Neural cell (in vitro differentiated cells): ENCODE measurements around the gene SGSH. TPM values are rescaled to one million over a fixed set of nuclear protein-coding genes. Genes with fewer than 3 reads are reported as not detected.

ENCODE experiments used
- H2AFZ ChIP-seq: fragments of 200-600, 300-800 bp; sonication (generic), shearing (Covaris generic); 2 replicates; pipeline ENCODE4 v1.6.0; 2014; ENCODE audit warnings: low read depth, mild to moderate bottlenecking, antibody characterized with exemption, low read length, moderate library complexity
- H3F3A ChIP-seq: fragments of 200-600 bp; shearing (Covaris generic); 2 replicates; pipeline ENCODE4 v1.6.1; 2016; ENCODE audit warnings: mild to moderate bottlenecking, moderate library complexity, mixed read lengths, antibody characterized with exemption, low read length; ENCODE audit not compliant: insufficient read depth, poor library complexity, severe bottlenecking
- H3K27ac ChIP-seq: fragments of 200-600, 300-800 bp; sonication (generic), shearing (Covaris generic); 2 replicates; pipeline ENCODE4 v1.5.1; 2014; ENCODE audit warnings: mild to moderate bottlenecking, low read length, moderate library complexity
- H3K27me3 ChIP-seq: fragments of 300-800, 200-600 bp; sonication (generic), shearing (Covaris generic); 2 replicates; pipeline ENCODE4 v1.6.0; 2014; ENCODE audit warnings: mild to moderate bottlenecking, low read depth, low read length, moderate library complexity; ENCODE audit not compliant: insufficient read depth
- H3K36me3 ChIP-seq: fragments of 300-800, 200-600 bp; sonication (generic), shearing (Covaris generic); 2 replicates; pipeline ENCODE4 v1.5.1; 2014; ENCODE audit warnings: mild to moderate bottlenecking, antibody characterized with exemption, low read length, moderate library complexity; ENCODE audit not compliant: insufficient read depth
- H3K4me2 ChIP-seq: fragments of 300-800, 200-600 bp; sonication (generic), shearing (Covaris generic); 2 replicates; pipeline ENCODE4 v1.6.0; 2014; ENCODE audit warnings: mild to moderate bottlenecking, low read length
- H3K4me3 ChIP-seq: fragments of 300-800, 200-600 bp; sonication (generic), shearing (Covaris generic); 2 replicates; pipeline ENCODE4 v1.5.1; 2014; ENCODE audit warnings: mild to moderate bottlenecking, low read length, moderate library complexity
- H3K79me2 ChIP-seq: fragments of 200-600 bp; shearing (Covaris generic); replicated peaks from 2 replicates; pipeline ENCODE4 v1.6.0; 2014; ENCODE audit warnings: mild to moderate bottlenecking, low read length, moderate library complexity; ENCODE audit not compliant: insufficient read depth
- H3K9ac ChIP-seq: fragments of 300-800, 200-600 bp; sonication (generic), shearing (Covaris generic); 2 replicates; pipeline ENCODE4 v1.6.1; 2016; ENCODE audit warnings: mild to moderate bottlenecking, low read length, mixed read lengths
- H3K9me2 ChIP-seq: fragments of 200-600 bp; shearing (Covaris generic); 2 replicates; pipeline ENCODE4 v1.6.1; 2016; ENCODE audit warnings: mild to moderate bottlenecking, low read length, mixed read lengths; ENCODE audit not compliant: insufficient read depth
- H3K9me3 ChIP-seq: fragments of 200-600, 300-800 bp; sonication (generic), shearing (Covaris generic); 2 replicates; pipeline ENCODE4 v1.6.1; 2016; ENCODE audit warnings: mild to moderate bottlenecking, mixed run types, low read length, moderate library complexity, mixed read lengths
- H4K20me1 ChIP-seq: fragments of 200-600 bp; shearing (Covaris generic); 2 replicates; pipeline ENCODE4 v1.6.1; 2016; ENCODE audit warnings: mild to moderate bottlenecking, mixed run types; ENCODE audit not compliant: insufficient read depth
- EP300 ChIP-seq: fragments of 450-650 bp; conservative IDR thresholded peaks from 2 replicates; pipeline ENCODE4 v1.6.1; 2014; ENCODE audit warnings: antibody characterized with exemption, mild to moderate bottlenecking, moderate library complexity; ENCODE audit not compliant: poor library complexity, severe bottlenecking
- EZH2 ChIP-seq: fragments of 200-600, 300-800 bp; shearing (Covaris generic), sonication (generic); IDR thresholded peaks from 2 replicates; pipeline ENCODE4 v1.6.1; 2014; ENCODE audit warnings: antibody characterized with exemption, low read length, borderline replicate concordance, mild to moderate bottlenecking; ENCODE audit not compliant: insufficient read depth, poor library complexity, severe bottlenecking
- MXI1 ChIP-seq: fragments of 450-650 bp; conservative IDR thresholded peaks from 2 replicates; pipeline ENCODE4 v1.6.1; 2014; ENCODE audit warnings: antibody characterized with exemption, mild to moderate bottlenecking; ENCODE audit not compliant: poor library complexity, severe bottlenecking
- POLR2AphosphoS5 ChIP-seq: IDR thresholded peaks from 2 replicates; pipeline ENCODE4 v1.6.1; 2012
- RAD21 ChIP-seq: fragments of 450-650 bp; conservative IDR thresholded peaks from 2 replicates; pipeline ENCODE4 v1.6.1; 2014; ENCODE audit warnings: antibody characterized with exemption, mild to moderate bottlenecking, moderate library complexity
- SMC3 ChIP-seq: fragments of 450-650 bp; conservative IDR thresholded peaks from 2 replicates; pipeline ENCODE4 v1.6.1; 2014; ENCODE audit warnings: antibody characterized with exemption, mild to moderate bottlenecking, moderate library complexity; ENCODE audit not compliant: poor library complexity
- TAF1 ChIP-seq: IDR thresholded peaks from 2 replicates; pipeline ENCODE4 v1.6.1; 2012; ENCODE audit warnings: low read depth
- polyA plus RNA-seq: library from polyadenylated mRNA; depleted of rRNA; stranded (reverse); fragments of >200 nt; gene quantifications from 2 replicates; pipeline ENCODE4 v1.2.3, GENCODE V29; 2014
- TF ChIP-seq, protein P1 (sequence below): fragments of 450-650 bp; IDR thresholded peaks from 2 replicates; pipeline ENCODE4 v1.5.1; 2014; ENCODE audit warnings: antibody characterized with exemption, mild to moderate bottlenecking, moderate library complexity; ENCODE audit not compliant: poor library complexity, severe bottlenecking
- TF ChIP-seq, protein P2 (sequence below): IDR thresholded peaks from 2 replicates; pipeline ENCODE4 v1.6.1; 2012; ENCODE audit warnings: borderline replicate concordance

Gene SGSH
- polyA plus RNA-seq, 1 donor from 2014 or later, result 8.0 TPM

DNA sequence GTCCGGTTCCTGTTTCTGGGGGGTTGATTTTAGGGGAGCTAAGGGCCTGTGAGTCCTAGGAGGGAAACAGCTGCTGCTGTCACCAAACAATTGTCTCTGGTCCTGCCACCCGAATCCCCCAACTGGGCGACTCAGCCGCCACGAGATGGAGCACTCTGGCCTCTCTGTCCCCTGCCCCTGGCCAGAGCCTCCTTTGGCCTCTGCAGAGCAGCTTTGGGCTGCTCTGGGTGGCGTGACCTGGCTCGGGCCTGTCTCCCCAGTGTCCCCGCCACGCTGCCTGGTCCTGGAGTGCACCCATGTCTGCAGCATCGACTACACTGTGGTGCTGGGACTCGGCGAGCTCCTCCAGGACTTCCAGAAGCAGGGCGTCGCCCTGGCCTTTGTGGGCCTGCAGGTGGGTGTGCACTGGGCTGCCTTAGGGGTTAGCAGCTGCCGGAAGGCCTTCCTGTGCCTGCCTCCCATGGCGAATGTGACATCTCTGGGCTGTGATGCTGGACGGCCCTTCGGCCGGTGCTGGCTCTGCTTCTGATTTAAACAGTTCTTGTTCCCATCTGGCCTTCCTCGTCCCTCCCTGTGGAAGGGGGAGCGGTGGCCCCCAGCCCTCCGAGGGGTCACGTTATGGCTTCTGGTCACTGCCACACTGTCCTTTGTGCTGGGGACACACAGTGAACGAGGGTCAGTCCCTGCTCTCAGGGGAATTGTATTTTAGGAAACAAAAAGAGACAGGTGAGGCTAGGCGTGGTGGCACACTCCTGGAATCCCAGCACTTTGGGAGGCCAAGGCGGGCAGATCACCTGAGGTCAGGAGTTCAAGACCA is 29.0 kb upstream of the SGSH start:
- Histone ChIP-seq H3K4me2 (no peak overlapping the region), H4K20me1 (no peaks in the 10 kb centered on the region), H3F3A (no peaks in the 10 kb centered on the region), H3K79me2 (no peaks in the 10 kb centered on the region), H2AFZ (no peak overlapping the region), H3K9me2 (no peaks in the 10 kb centered on the region), H3K4me3 (no peak overlapping the region), H3K36me3 (no peaks in the 10 kb centered on the region), H3K9ac (no peak overlapping the region), H3K27ac (no peak overlapping the region), H3K9me3 (no peaks in the 10 kb centered on the region), H3K27me3 (no peaks in the 10 kb centered on the region)
- TF ChIP-seq RAD21, result no peak
- TF ChIP-seq TAF1, result no peak
- no peak for TF ChIP-seq SMC3
- no peak for TF ChIP-seq POLR2AphosphoS5
- no peak for TF ChIP-seq EZH2
- no peak for TF ChIP-seq MXI1
- TF ChIP-seq, protein P1, sequence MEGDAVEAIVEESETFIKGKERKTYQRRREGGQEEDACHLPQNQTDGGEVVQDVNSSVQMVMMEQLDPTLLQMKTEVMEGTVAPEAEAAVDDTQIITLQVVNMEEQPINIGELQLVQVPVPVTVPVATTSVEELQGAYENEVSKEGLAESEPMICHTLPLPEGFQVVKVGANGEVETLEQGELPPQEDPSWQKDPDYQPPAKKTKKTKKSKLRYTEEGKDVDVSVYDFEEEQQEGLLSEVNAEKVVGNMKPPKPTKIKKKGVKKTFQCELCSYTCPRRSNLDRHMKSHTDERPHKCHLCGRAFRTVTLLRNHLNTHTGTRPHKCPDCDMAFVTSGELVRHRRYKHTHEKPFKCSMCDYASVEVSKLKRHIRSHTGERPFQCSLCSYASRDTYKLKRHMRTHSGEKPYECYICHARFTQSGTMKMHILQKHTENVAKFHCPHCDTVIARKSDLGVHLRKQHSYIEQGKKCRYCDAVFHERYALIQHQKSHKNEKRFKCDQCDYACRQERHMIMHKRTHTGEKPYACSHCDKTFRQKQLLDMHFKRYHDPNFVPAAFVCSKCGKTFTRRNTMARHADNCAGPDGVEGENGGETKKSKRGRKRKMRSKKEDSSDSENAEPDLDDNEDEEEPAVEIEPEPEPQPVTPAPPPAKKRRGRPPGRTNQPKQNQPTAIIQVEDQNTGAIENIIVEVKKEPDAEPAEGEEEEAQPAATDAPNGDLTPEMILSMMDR, result no peak

DNA sequence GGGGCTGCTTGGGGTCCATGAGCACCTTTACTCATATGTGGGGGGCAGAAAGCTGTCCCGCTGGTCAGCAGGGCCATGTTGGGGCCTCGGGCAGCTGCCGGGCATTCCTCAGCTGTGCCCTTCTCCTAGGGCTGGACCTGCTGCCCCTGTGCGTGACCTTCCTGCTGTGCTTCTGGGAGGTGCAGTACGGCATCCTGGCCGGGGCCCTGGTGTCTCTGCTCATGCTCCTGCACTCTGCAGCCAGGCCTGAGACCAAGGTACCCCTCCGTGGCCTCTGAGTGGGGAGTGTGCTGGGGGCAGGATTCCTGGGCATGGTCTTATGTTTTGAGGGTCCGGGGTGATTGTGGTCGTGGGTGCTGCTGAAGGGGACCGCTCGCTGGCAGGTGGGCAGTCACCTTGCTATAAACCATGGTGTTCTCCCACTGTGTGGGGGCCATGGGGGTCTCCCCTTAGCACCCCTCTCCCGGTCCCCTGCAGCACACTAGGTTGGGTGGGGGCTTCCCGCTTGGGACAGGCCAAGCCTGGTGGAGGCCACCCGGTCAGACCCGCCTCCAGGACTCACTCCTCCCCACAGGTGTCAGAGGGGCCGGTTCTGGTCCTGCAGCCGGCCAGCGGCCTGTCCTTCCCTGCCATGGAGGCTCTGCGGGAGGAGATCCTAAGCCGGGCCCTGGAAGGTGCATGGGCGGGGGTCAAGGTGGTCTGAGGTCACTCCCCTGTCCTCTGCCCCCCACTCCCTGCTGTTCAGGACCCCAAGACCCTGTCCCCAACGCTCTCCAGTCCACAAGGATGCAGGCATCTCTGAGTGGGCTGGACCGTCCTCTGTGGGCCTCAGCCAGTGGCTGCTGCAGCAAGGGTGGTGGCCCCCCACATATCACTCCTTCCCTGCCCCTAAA is 28.1 kb upstream of the SGSH start:
- no peak overlapping the region for H2AFZ ChIP-seq
- H3K9me2 ChIP-seq, result no peaks in the 10 kb centered on the region
- H3K27me3 ChIP-seq, result no peaks in the 10 kb centered on the region

More for the DNA sequence above, 28.1 kb upstream of the SGSH start:
- Histone ChIP-seq H3K4me2 (no peak overlapping the region), H3K79me2 (no peaks in the 10 kb centered on the region), H3K9me3 (no peaks in the 10 kb centered on the region), H3F3A (no peaks in the 10 kb centered on the region), H3K27ac (no peak overlapping the region), H4K20me1 (no peaks in the 10 kb centered on the region), H3K36me3 (no peaks in the 10 kb centered on the region), H3K9ac (no peak overlapping the region), H3K4me3 (no peak overlapping the region)
- TF ChIP-seq POLR2AphosphoS5, result no peak
- no peak for TF ChIP-seq EZH2
- no peak for TF ChIP-seq TAF1
- TF ChIP-seq SMC3, result no peak
- TF ChIP-seq, protein P1, result no peak
- TF ChIP-seq, protein P2, sequence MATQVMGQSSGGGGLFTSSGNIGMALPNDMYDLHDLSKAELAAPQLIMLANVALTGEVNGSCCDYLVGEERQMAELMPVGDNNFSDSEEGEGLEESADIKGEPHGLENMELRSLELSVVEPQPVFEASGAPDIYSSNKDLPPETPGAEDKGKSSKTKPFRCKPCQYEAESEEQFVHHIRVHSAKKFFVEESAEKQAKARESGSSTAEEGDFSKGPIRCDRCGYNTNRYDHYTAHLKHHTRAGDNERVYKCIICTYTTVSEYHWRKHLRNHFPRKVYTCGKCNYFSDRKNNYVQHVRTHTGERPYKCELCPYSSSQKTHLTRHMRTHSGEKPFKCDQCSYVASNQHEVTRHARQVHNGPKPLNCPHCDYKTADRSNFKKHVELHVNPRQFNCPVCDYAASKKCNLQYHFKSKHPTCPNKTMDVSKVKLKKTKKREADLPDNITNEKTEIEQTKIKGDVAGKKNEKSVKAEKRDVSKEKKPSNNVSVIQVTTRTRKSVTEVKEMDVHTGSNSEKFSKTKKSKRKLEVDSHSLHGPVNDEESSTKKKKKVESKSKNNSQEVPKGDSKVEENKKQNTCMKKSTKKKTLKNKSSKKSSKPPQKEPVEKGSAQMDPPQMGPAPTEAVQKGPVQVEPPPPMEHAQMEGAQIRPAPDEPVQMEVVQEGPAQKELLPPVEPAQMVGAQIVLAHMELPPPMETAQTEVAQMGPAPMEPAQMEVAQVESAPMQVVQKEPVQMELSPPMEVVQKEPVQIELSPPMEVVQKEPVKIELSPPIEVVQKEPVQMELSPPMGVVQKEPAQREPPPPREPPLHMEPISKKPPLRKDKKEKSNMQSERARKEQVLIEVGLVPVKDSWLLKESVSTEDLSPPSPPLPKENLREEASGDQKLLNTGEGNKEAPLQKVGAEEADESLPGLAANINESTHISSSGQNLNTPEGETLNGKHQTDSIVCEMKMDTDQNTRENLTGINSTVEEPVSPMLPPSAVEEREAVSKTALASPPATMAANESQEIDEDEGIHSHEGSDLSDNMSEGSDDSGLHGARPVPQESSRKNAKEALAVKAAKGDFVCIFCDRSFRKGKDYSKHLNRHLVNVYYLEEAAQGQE, result no peak
- no peak for TF ChIP-seq MXI1
- TF ChIP-seq EP300, result no peak
- TF ChIP-seq RAD21, result no peak
